ENCODE results near the gene KCNT1. TPM values are rescaled to one million over a fixed set of nuclear protein-coding genes. Genes with fewer than 3 reads are reported as not detected.

The KCNT1 gene
- total RNA-seq, 4 donors from 2014 or later, result 0.28 to 0.52 TPM; not detected in 2

GRCh38 chr9:135690836-135691570, 11.0 kb upstream of the KCNT1 start:
- no peaks in the 10 kb centered on the region for H3K27me3 ChIP-seq
- no peaks in the 10 kb centered on the region for H3K36me3 ChIP-seq
- intact Hi-C loops (cut with DNase I; ENCODE audit: low total_unique reads), result no loop called here
- H3K27ac ChIP-seq, result no peak overlapping the region
- no peak overlapping the region for H3K4me3 ChIP-seq
- TF ChIP-seq, protein P1, sequence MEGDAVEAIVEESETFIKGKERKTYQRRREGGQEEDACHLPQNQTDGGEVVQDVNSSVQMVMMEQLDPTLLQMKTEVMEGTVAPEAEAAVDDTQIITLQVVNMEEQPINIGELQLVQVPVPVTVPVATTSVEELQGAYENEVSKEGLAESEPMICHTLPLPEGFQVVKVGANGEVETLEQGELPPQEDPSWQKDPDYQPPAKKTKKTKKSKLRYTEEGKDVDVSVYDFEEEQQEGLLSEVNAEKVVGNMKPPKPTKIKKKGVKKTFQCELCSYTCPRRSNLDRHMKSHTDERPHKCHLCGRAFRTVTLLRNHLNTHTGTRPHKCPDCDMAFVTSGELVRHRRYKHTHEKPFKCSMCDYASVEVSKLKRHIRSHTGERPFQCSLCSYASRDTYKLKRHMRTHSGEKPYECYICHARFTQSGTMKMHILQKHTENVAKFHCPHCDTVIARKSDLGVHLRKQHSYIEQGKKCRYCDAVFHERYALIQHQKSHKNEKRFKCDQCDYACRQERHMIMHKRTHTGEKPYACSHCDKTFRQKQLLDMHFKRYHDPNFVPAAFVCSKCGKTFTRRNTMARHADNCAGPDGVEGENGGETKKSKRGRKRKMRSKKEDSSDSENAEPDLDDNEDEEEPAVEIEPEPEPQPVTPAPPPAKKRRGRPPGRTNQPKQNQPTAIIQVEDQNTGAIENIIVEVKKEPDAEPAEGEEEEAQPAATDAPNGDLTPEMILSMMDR (IDR thresholded peaks at IDR 0.05), result no peak
- TF ChIP-seq POLR2A (IDR thresholded peaks at IDR 0.05), result no peak
- DNase-seq, result no peak
- no peaks in the 10 kb centered on the region for H3K4me1 ChIP-seq
- H3K9me3 ChIP-seq, result no peaks in the 10 kb centered on the region

- no peaks in the 10 kb centered on the region for H3K27me3 ChIP-seq
- no peaks in the 10 kb centered on the region for H3K9me3 ChIP-seq
- no peak for DNase-seq
- H3K4me3 ChIP-seq, result no peak overlapping the region
- intact Hi-C loops (cut with DNase I; ENCODE audit: low total_unique reads), result no loop called here
- no peaks in the 10 kb centered on the region for H3K36me3 ChIP-seq
- no peak for TF ChIP-seq POLR2A (IDR thresholded peaks at IDR 0.05)
- TF ChIP-seq, protein P1 (IDR thresholded peaks at IDR 0.05), result no peak
- H3K27ac ChIP-seq, result no peak overlapping the region
- H3K4me1 ChIP-seq, result no peaks in the 10 kb centered on the region
These were observed 9.6 kb upstream of the KCNT1 start for GRCh38 chr9:135692410-135692809.

DNA sequence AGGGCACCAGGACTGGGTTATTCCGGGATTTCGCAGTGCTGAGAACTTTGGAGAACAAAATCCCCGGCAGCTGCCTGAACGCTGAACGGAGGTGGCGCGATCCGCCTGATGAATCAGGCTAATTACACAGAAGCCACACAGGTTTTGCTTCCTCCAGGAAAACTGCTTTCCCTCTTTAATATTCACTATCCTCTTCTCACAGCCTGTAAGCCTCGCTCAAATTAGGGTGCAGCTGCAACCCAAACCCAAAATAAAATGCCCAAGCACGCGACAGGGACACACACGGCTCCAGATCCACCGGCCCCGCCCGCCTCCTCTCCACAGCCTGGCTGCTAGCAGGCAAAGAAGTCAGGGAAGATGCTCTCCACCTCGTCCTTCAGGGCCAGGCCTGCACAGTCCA, 8.7 kb upstream of the KCNT1 start:
- no peak for TF ChIP-seq POLR2A (IDR thresholded peaks at IDR 0.05)
- TF ChIP-seq, protein P1 (IDR thresholded peaks at IDR 0.05), result no peak
- Histone ChIP-seq H3K4me1 (no peaks in the 10 kb centered on the region), H3K27ac (no peak overlapping the region), H3K9me3 (no peaks in the 10 kb centered on the region), H3K27me3 (no peaks in the 10 kb centered on the region), H3K4me3 (no peak overlapping the region), H3K36me3 (no peaks in the 10 kb centered on the region)
- DNase-seq, result no peak
- intact Hi-C loops (cut with DNase I; ENCODE audit: low total_unique reads), result no loop called here

GRCh38 chr9:135693771-135694170, 8.2 kb upstream of the KCNT1 start:
- TF ChIP-seq POLR2A (IDR thresholded peaks at IDR 0.05), result no peak
- TF ChIP-seq, protein P1 (IDR thresholded peaks at IDR 0.05), result no peak
- Histone ChIP-seq H3K4me1 (no peaks in the 10 kb centered on the region), H3K27ac (no peak overlapping the region), H3K9me3 (no peaks in the 10 kb centered on the region), H3K36me3 (no peaks in the 10 kb centered on the region), H3K27me3 (no peaks in the 10 kb centered on the region), H3K4me3 (no peak overlapping the region)
- no peak for DNase-seq
- intact Hi-C loops (cut with DNase I; ENCODE audit: low total_unique reads), result no loop called here

DNA sequence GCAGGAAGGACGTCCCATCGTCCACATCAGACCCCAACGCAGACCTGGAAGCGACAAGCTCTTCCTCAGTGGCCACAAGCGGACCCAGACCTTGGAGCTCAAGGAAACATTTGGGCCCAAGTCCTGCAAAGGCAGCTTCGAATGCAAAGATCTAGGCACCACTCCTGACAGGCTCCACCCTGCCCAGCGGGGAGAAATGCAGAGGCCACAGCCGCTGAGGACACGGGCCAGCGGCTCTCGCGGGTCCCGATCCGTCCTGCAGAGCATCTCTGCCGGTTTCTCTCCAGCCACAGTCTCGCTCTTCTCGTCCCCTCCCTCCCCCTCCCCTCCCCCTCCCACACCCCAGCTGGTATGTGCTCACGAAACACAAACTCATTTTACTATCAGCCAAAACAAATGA, 7.6 kb upstream of the KCNT1 start:
- H3K9me3 ChIP-seq, result no peaks in the 10 kb centered on the region
- DNase-seq, result no peak
- H3K4me1 ChIP-seq, result no peaks in the 10 kb centered on the region
- H3K27me3 ChIP-seq, result no peaks in the 10 kb centered on the region
- H3K36me3 ChIP-seq, result no peaks in the 10 kb centered on the region
- H3K4me3 ChIP-seq, result no peak overlapping the region
- no peak overlapping the region for H3K27ac ChIP-seq
- intact Hi-C loops (cut with DNase I; ENCODE audit: low total_unique reads), result no loop called here
- TF ChIP-seq, protein P1 (IDR thresholded peaks at IDR 0.05), result no peak
- no peak for TF ChIP-seq POLR2A (IDR thresholded peaks at IDR 0.05)

Data from uterus (tissue), 4 donors.